ENCODE results near the gene EIF4E2. TPM values are rescaled to one million over a fixed set of nuclear protein-coding genes. Genes with fewer than 3 reads are reported as not detected.
"Not testable (repeated sequence)": the region's sequence is repeated elsewhere in the genome, so short reads cannot be mapped to it uniquely, and the experiment has no call there.

Gene EIF4E2
- total RNA-seq, 4 donors from 2014 or later, result 26.6 to 54.2 (median 34.1) TPM

DNA sequence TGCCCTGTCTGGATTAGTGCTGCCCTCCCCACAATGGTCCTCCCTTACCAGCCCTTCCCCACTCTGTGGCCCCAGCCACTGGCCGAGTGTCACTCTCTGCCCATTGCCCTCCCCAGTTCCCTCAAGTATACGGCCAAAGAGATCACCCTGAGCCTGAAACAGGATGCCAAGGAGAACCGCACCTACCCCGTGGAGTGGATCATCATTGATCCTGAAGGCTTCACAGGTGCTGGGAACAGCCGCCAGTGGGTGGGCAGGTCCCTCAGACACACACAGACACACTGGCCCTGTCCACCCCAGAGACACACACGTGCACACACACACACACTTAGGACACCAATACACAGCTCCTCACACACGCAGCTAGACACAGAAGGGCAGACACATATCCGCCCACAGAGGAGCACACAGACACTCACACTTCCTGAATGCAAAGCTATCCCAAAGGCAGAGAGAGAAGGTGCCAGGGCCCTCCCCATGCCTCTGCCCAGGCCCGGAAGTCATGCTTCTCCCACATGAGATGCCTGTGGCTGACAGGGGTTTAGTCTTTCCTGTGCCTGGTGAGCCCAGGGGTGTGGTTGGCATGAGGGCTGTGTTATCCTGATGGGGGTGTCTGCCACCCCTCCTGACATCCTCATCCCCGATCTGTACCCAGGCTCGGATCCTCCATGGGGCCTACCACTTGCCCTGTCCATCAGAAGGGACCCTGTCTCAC, 21.6 kb upstream of the EIF4E2 start:
- peaks cover 44% of the 10 kb centered on the region for H3K27me3 ChIP-seq
- no peaks in the 10 kb centered on the region for H3K36me3 ChIP-seq
- no peak overlapping the region for H3K4me3 ChIP-seq
- no peaks in the 10 kb centered on the region for H3K9me3 ChIP-seq
- no peak for TF ChIP-seq POLR2A (IDR thresholded peaks at IDR 0.05)
- no peak for TF ChIP-seq EP300 (IDR thresholded peaks at IDR 0.05)
- no peak for TF ChIP-seq POLR2AphosphoS5 (IDR thresholded peaks at IDR 0.05)
- TF ChIP-seq, protein P1, sequence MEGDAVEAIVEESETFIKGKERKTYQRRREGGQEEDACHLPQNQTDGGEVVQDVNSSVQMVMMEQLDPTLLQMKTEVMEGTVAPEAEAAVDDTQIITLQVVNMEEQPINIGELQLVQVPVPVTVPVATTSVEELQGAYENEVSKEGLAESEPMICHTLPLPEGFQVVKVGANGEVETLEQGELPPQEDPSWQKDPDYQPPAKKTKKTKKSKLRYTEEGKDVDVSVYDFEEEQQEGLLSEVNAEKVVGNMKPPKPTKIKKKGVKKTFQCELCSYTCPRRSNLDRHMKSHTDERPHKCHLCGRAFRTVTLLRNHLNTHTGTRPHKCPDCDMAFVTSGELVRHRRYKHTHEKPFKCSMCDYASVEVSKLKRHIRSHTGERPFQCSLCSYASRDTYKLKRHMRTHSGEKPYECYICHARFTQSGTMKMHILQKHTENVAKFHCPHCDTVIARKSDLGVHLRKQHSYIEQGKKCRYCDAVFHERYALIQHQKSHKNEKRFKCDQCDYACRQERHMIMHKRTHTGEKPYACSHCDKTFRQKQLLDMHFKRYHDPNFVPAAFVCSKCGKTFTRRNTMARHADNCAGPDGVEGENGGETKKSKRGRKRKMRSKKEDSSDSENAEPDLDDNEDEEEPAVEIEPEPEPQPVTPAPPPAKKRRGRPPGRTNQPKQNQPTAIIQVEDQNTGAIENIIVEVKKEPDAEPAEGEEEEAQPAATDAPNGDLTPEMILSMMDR (IDR thresholded peaks at IDR 0.05), result no peak
- DNase-seq (ENCODE audit: low spot score in 2 of 2), result no peak
- 64% methylated on average over 11 of the region's 11 CpGs for WGBS
- H3K27ac ChIP-seq, result no peak overlapping the region
- peaks cover 12% of the 10 kb centered on the region for H3K4me1 ChIP-seq

DNA sequence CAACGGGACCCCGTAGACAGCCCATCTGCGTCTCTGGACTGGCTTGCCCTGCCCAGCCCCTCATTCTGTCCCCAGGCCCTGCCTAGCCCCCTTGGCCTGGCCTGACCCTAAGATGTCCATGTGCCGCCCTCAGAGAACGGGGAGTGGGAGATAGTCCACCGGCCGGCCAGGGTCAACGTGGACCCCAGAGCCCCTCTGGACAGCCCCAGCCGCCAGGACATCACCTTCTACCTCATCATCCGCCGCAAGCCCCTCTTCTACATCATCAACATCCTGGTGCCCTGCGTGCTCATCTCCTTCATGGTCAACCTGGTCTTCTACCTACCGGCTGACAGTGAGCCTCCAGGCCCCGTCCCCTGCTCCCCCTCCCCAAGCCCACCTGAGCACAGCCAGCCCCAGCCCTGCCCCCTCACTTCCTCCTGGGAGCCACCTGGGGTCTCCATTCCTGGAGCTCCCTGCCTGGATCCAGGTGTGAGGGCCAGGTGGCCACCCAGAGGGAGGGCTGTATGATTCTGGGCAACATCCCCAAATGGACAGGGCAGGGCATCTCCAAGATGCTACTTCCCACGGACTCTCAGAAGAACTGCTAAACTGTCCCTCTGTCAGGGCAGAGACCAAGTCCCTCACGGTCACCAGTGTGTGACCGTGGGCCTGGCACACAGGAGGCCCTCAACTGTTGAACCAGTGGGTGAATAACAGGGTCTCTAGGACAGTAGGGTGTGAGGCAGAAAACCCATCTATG, 20.5 kb upstream of the EIF4E2 start:
- Histone ChIP-seq H3K36me3 (no peaks in the 10 kb centered on the region), H3K27ac (no peak overlapping the region), H3K4me1 (peaks cover 7% of the 10 kb centered on the region), H3K9me3 (no peaks in the 10 kb centered on the region), H3K27me3 (peaks cover 33% of the 10 kb centered on the region), H3K4me3 (no peak overlapping the region)
- 91% methylated on average over 17 of the region's 17 CpGs for WGBS
- no peak for DNase-seq (ENCODE audit: low spot score in 2 of 2)
- TF ChIP-seq, protein P1 (IDR thresholded peaks at IDR 0.05), result no peak
- no peak for TF ChIP-seq POLR2A (IDR thresholded peaks at IDR 0.05)
- TF ChIP-seq EP300 (IDR thresholded peaks at IDR 0.05), result no peak
- no peak for TF ChIP-seq POLR2AphosphoS5 (IDR thresholded peaks at IDR 0.05)

DNA sequence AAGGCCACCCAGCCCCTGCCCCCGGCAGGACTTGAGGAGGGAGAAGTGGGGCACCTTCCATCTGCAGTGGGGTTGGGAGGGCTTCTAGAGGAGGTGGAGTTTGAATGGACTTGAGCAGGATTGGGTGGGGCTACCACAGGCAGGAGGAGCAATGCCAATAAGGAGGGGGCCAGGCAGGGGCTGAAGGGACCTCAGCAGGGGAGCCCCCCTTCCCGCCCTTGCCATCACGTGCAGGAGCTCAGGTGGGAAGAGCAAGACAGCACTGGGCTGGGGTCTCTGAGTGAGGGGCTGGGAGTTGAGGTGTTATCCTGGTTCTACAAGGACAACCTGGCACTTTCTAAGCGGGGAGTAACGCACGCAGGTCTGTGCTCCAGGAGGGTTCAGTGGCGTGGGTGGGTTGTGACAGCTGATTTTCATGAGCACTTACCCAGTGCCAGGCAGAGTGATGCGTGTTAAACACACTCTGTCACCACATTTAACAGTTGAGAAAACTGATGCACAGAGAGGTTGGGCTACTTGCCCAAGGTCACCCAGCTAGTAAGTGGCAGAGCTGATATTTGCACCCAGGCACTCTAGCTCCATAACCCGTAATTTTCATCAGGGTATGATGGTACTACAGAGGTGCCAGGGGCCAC, 19.7 kb upstream of the EIF4E2 start:
- WGBS, result 74% methylated on average over 7 of the region's 9 CpGs
- Histone ChIP-seq H3K36me3 (no peaks in the 10 kb centered on the region), H3K27me3 (peaks cover 33% of the 10 kb centered on the region), H3K4me3 (no peak overlapping the region), H3K4me1 (peaks cover 2% of the 10 kb centered on the region), H3K27ac (no peak overlapping the region), H3K9me3 (no peaks in the 10 kb centered on the region)
- DNase-seq (ENCODE audit: low spot score in 2 of 2), result no peak
- TF ChIP-seq, protein P1 (IDR thresholded peaks at IDR 0.05), result no peak
- TF ChIP-seq POLR2A (IDR thresholded peaks at IDR 0.05), result no peak
- no peak for TF ChIP-seq EP300 (IDR thresholded peaks at IDR 0.05)
- TF ChIP-seq POLR2AphosphoS5 (IDR thresholded peaks at IDR 0.05), result no peak

DNA sequence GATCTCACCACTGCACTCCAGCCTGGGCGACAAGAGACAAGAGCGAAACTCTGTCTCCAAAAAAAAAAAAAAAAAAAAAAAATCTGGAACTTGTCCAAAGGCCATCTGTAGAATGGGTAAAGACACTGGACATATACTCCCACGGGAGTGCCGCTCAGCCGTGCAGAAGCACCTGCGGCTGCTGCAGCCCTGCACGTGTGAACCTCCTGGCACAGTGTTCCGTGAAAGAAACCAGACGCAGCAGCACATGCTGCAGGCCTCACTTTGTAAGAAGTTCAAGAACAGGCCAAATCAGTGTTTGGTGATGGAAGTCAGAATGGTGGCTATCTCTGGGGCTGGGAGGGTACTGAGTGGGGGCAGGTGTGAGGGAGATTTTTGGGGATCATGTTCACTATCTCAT, 18.1 kb upstream of the EIF4E2 start:
- no peak for DNase-seq (ENCODE audit: low spot score in 2 of 2)
- Histone ChIP-seq H3K27me3 (peaks cover 29% of the 10 kb centered on the region), H3K27ac (no peak overlapping the region), H3K36me3 (no peaks in the 10 kb centered on the region), H3K9me3 (no peaks in the 10 kb centered on the region), H3K4me1 (peaks cover 3% of the 10 kb centered on the region), H3K4me3 (no peak overlapping the region)
- no peak for TF ChIP-seq POLR2A (IDR thresholded peaks at IDR 0.05)
- WGBS, result 56% methylated on average over 9 of the region's 9 CpGs

DNA sequence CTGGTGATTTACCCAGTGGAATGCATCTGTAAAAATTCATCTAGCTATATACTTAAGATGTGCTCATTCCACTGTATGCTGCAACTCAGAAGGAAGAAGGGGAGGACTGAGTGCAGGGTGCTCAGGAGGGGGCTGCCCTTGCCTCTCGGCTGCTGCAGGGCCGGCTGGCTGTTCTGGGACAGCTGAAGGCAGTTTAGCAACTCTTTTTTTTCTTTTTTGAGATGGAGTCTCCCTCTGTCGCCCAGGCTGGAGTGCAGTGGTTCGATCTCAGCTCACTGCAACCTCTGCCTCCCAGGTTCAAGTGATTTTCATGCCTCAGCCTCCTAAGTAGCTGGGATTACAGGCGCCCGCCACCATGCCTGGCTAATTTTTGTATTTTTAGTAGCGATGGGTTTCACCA, 17.7 kb upstream of the EIF4E2 start:
- not testable (repeated sequence) for DNase-seq (ENCODE audit: low spot score in 2 of 2); H3K36me3 ChIP-seq; H3K9me3 ChIP-seq; H3K4me3 ChIP-seq; H3K4me1 ChIP-seq; H3K27ac ChIP-seq
- peaks cover 33% of the 10 kb centered on the region for H3K27me3 ChIP-seq
- 75% methylated on average over 6 of the region's 7 CpGs for WGBS
